NOMO-1 treated with dmso at 0.1 percent for 144 hours (cell line): ENCODE results near the gene GATAD2A.

Source experiments
- DNase-seq: peaks from one replicate; lab custom pipeline; 2025; ENCODE audit not compliant: unreplicated experiment; lab: John Stamatoyannopoulos, UW

Gene GATAD2A

DNA sequence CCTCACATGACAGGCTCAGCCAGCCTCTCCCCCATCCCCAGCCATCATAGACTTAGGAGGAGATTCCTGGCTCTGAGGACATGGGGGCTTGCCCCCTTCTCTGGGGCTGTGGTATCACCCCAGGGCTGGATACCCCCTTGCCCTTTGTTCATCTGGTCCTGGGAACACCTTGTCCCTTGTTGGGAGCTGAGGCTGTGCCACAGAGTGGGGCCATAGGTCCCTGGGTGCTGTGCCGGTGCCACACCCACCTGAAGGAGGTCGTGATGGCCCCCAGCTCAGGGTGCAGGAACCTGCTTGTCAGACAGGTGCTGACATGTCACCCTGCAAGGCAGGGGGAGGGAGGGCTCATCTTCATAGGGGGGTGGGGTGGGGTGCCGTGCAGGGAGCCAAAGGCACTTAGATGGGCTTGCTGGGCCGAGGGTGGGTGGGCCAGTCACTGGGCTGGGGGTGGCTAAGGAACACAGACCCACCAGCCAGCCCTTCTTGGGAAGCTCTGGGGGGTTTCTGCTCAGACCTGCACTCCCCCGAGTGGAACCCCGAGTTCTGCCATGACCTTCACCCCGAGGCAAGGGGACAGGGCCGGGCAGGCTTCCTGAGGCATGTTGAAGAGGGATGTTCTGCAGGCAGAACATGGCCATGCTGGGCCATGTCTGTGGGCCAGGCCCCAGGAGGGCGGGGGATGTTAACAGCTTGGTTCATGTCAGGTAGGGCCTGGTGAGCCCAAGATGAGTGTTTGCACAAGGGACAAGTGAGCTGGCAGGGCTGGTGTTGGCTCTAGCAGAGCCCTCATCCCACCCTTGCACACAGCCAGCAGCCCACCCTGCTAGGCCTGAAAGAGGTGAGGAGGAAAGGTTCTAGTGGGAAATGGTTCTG, 81.8 kb downstream of the GATAD2A start:
- no peak for DNase-seq

DNA sequence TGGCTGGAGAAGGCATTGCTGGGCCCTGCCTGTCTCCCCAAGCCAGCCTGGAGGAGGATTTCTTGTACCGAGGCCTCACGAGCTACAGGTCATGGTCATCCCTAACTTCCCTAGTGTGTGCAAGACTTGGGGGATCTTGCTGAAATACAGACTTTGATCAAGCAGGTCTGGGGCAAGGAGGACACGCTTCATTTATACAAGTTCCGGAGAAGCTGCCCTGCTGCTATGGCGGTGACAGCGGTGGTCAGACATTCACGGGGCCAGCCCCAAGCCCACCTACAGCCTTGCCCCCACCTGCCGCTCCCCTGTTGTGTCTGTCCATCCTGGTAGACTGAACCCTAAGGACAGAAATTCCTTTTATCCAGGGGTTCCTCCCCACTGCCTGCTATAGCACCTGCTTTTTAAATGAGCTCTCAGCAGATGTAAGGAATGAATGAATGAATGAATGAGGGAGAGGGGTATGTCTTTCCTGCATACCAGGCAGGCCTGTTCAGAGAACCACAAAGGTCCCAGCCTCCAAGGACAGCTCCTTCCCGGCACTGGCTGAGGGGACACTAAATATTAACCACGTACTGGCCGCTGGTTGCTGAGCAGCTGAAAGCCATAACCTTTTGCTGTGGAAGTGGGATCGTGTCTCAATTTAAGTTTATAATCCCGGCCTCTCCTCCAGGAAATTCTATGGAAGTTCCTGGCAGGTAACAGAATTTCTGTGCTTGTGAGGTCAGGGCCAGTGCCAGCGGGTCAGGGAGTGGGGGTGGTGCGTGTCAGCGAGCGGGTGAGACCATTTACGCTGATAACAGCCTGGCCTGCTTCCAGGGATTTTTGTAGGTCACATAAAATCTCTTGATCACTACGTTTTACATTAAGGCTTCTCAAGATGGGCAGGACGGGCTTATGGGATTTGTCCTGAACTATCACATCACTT, 82.7 kb downstream of the GATAD2A start:
- no peak for DNase-seq

DNA sequence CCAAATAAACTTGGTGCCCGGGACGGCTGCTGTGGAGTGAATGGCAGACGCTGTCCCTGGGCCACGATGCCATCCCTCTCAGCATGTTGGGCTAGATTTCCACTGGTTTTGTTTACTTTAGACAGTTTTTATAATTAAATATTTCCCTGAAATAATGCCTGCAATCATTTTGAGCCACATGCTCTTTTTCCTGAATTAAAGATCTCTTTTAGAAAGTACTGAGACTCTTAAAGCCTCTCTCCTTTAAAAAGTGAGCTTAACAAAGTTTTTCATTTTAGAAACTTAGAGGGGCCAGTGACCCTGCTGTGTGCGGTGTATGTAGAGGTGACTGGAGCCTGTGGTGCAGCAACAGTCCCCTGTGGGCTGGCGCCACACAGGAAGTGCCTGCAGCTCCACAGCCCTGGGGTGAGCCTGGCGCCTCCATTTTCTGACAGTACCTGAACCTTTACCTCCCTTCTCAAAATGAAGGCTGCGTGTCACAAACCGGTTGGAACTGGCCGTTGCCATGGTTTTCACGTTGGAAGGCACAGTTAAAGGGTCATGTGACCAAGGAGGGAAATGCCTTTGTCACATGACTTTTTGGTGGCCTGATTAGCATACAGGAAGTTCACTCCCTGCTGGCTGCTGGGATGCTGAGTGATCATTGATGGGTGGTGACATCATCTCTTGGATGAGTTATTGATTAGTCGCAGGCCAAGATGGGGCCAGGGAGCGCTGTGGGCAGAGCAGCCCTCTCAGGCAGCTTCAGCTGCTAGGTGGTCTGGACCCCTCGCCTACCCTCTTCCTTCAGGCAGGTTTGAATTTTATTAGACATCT, 83.6 kb downstream of the GATAD2A start:
- DNase-seq: peak; percentile 66

DNA sequence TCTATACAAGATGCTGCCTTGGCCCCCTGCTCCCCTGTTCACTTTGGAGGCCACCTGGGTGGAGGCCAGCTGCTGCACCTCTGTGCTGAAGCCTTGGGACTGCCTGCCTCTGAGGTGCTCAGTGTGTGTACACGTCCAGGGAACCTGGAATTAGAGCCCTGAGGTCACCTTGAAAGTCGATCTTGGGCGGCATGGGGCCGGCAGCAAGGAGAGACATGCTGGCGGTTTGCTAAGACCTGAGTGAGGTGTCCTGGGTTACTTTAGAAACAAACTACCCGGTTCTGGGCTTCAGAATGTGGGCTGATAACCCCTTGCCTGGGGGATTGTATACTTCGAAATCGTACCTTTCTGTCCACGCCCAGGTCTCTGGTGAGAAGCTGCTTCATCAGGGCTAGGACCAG, 84.3 kb downstream of the GATAD2A start:
- DNase-seq: no peak

DNA sequence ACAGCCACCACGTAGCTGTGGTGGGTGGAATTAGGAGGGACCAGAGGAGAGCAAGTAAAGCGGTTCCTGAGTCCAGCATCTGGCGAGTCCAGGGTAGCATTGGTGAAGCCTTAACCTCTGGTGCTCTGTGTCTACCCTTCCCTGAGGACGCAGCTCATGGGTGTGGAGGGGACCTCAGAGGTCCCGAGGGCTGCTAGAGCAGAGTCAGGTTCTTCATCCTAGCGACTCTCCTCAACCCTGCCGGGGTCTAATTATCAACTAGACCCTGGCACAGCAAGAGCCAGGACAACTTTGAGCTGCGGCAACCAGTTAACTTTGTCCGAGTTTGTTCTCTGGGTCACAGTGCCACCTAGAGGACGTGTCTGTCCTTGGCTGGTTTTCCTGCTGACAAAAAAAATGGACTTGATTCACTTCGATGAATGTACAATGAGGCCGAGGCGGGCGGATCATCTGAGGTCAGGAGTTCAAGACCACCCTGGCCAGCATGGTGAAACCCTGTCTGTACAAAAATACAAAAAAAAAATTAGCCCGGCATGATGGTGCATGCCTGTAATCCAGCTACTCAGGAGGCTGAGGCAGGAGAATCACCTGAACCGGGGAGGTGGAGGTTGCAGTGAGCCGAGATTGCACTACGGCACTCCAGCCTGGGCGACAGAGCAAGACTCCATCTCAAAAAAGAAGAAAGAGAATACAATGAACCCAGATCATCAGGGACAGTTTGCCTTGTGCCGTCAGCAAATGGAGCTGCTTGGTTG, 84.9 kb downstream of the GATAD2A start:
- peak; percentile 27 for DNase-seq

DNA sequence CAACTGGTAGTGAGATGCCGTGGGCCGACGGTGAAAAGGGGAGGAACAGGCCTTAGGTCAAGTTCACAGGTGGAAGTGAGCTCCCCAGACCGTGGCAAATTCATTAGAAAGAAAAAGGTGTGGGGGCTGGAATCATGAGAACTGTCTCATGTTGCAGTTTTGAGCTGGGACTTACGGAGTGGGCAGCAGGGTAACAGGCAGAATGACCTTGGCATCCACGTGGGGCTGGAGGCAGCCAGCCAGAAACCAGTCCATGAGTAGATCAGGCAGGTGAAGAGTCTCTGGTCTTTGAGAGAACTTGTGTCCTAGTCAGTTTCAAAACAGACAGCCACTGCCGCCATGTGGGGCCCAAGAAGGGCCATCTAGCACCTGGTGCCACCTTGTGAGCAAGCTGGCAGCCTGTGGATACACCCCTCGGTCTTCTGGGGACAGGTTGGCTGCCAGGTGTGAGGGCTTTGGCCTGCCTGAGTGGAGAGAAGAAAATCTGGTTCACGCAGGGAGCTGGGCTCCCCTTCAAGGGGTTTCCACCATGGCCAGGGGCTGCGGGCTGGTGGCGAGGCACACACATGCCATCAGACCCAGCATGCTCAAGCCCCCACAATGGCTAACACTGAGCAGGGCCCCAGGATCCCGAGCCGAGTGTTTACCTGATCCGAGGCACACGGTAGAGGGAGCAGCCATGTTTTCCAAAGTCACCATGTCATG, 86.0 kb downstream of the GATAD2A start:
- DNase-seq: no peak

DNA sequence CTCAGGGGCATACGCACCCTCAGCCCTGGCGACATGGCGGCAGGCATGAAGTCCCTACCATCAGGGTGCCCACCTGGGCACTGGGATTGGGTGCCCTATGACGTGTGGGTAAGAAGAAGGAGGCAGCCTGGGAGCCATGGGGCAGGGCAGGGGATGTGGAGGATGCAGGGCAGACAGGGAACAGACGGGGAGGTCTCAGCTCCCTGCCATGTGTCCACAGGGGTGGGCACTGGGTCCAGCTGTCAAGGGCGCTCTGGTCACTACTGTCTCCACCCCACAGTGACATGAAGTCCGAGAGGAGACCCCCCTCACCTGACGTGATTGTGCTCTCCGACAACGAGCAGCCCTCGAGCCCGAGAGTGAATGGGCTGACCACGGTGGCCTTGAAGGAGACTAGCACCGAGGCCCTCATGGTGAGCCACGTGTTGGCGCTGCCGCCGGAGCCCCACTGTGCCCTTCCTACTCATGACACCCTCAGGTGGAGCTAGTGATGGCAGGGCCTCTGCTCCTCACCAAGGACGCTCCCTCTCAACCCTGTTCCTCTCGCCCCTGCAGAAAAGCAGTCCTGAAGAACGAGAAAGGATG, 86.6 kb downstream of the GATAD2A start:
- DNase-seq: no peak

DNA sequence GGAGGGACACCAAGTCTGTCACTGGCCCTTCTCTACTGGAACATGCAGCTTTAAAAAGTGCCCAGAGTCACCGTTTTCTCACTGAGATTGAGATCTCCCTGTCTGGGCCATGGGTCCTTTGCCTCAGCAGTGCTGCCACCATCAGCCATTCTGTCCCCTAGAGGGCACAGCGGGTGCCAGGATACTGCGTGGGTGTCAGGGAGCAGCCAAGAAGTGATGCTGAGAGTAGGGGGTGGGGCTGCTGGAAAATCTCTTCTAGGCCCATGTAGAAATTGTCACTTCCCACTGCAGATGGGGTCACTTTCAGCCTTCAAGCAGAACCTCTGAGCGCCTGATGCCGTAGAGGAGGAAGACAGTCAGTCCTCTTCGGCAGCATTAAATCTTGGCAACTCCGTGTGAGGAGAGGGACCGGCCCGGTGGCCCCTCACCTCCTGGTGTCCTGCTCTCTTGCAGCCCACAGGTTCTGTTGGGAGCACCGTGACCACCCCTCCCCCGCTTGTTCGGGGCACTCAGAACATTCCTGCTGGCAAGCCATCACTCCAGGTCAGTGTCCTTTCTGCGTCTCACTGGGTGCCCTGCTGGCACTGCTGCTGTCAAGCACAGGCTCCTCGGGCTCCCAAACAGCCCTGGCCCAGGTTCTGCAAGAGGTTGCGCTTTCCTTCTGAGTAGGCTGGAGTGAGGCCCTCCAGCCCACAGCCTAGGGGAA, 88.5 kb downstream of the GATAD2A start:
- no peak for DNase-seq

DNA sequence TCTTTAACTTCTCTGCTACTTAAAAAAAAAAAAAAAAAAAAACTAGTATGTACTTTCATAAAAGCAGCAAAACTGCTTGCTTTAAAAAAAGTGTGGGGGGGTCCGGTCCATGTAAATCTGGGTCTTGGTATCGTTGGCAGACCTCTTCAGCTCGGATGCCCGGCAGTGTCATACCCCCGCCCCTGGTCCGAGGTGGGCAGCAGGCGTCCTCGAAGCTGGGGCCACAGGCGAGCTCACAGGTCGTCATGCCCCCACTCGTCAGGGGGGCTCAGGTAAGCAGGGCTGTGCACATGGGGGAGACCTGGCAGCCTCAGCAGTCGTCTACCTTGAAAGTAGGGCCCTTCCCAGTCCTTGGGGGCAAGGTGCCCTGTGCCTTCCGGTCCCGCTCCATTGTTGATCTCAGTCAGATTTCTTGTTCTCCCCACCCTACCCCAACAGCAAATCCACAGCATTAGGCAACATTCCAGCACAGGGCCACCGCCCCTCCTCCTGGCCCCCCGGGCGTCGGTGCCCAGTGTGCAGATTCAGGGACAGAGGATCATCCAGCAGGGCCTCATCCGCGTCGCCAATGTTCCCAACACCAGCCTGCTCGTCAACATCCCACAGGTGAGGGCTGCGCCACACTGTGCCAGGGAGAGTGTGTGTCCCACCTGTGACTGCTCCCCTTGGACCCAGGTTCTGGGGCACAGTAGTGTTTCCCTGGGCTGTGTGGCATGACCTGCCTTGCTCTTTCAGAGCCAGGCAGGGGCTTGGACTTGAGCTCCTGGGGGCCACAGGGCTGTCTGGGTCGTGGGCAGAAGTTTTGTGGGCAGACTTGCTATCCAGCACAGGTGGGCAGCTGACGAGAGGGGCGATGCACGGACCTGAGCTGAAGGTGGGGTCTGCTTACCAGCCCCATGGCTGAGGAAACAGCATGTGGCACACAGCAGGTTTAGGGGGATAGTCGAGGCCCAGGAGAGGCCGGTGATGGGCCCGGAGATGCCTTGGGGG, 90.4 kb downstream of the GATAD2A start:
- DNase-seq: no peak

DNA sequence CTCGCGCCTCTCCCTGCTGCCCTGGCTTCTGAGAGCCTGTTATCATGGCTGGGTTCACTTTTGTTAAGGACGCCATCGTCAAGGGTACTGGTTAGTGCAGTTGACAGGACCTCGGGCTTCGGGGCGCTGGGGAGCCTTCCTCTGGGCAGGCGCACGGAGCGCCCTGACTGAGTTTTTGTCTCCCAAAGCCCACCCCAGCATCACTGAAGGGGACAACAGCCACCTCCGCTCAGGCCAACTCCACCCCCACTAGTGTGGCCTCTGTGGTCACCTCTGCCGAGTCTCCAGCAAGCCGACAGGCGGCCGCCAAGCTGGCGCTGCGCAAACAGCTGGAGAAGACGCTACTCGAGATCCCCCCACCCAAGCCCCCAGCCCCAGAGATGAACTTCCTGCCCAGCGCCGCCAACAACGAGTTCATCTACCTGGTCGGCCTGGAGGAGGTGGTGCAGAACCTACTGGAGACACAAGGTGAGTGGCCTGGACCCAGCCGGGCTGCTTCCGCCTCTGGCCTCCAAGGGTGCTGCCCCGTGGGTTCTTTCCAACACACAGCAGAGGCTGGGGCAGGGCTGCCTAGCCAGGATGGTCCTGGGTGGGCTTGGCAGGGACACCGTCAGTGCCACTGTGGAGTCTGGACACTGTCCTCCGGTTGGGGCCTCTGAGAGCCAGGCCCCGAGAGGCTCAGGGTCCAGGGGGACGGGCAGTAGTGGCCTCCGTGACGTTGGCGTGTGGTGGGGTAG, 92.9 kb downstream of the GATAD2A start:
- no peak for DNase-seq

DNA sequence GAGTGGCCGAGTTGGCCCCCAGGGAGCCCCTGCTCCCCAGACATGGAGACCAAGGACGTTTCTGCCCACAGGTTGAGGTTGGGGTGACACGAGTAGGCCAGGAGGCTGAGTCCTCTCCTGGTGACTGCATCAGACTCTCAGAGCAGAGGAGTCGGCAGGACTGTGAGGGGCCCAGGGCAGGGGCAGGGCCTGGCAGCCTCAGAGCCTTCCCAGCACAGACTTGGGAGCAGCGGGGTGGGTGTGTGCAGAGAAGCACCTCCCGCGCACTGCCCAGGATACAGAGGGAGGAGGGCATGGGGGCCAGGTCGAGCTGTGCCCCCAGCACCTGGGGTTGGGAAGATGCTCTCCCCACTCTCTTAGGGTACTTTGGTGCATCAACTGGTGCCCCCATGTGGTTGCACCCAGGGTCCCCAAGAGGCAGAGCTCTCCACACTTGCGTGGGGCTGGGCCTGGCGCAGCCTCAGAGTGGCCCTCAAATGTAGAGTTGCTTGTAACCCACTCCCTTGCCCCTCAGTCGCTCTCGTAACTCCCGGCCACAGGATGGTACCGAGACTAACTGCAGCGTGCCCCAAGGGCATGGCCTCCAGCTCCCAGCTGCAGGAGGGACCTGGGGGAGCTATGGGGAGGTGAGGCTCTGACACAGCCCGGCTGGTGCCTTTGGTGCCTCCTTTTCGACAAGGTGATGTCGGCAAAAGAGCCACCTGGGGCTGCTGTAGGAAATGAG, 94.0 kb downstream of the GATAD2A start:
- DNase-seq: no peak

DNA sequence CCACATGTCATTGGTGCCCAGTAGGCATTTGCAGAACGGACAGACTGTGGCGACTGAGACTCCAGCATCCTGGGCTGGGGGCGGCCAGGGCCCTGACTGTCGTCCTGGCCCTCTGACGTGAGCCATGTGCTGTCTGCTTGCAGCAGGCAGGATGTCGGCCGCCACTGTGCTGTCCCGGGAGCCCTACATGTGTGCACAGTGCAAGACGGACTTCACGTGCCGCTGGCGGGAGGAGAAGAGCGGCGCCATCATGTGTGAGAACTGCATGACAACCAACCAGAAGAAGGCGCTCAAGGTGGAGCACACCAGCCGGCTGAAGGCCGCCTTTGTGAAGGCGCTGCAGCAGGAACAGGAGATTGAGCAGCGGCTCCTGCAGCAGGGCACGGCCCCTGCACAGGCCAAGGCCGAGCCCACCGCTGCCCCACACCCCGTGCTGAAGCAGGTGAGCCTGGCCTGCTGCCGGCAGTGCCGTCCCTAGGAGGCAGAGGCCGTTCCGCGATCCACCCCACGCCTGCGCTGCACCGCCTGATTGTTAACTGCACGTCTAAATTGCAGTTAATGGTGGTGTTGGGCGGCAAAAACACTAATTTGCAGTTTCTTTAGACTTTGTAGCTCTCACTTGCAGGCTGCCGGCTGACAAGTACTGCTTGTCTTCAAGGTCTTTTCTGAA, 95.6 kb downstream of the GATAD2A start:
- no peak for DNase-seq

DNA sequence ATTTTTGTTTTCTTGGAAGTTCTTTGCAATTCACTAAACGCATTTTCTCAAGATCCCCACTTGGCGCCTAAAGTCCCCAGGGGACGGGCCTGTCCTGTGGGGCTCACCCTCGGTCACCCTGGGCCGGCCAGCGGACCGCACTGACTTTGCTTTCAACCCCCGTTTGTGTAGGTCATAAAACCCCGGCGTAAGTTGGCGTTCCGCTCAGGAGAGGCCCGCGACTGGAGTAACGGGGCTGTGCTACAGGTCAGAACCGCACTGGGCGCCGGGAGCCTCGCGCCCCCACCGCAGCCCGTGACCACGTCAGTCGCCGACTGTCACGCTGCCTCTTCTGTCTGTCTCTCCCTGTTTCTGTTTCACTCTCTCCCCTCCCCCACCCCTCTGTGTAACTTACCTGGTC, 96.3 kb downstream of the GATAD2A start:
- DNase-seq: no peak

DNA sequence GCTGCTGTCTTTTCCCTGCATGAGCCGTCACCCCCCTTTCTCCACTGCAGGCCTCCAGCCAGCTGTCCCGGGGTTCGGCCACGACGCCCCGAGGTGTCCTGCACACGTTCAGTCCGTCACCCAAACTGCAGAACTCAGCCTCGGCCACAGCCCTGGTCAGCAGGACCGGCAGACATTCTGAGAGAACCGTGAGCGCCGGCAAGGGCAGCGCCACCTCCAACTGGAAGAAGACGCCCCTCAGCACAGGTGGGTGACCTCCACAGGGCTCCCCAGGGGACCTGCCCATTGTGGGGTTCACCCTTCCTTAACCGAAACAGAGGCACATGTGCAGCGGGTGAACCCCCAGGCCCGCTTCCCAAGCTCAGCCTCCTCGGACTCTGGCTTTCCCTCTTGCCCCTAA, 96.8 kb downstream of the GATAD2A start:
- DNase-seq: no peak

DNA sequence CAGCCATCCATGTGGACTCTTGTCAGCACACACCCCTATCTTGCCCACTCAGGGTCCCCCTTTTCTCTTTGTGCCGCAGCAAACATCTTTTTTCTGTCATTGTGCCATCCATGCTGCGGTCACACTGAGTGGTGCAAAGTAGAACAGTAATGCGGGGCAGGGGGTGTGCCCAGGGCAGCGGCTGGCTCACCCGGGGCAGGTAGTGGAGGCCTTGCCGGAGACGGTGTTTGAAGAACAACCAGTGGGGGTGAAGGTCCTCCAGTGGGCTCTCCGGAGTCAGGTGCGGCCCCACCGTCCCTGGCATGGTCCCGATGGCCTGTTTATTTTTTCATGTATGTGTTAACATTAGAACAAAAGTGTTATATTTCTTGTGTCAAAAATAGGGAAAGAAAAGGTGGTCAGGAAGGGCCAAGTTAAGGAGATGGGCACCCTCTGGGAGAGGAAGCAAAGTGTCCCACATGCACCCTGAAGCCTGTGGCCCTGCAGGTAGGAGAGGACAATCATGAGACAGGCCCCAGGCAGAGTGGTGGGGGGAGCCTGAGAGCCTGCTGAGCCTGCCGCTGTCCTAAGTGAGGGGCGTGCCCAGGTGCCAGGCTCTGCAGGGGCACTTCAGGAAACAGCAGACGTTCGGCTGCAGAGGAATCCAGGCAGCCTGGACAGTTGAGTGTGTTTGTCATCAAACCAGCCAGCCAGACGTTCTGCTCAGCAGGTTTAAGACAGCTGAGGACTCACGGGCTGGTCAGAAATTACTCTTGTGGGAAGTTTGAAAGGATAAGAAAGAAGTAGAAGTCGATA, 97.5 kb downstream of the GATAD2A start:
- DNase-seq: no peak
